Aorta (tissue), 5 donors: ENCODE data around the gene ICE1. TPM values are rescaled to one million over a fixed set of nuclear protein-coding genes. Genes with fewer than 3 reads are reported as not detected.
"Not testable (repeated sequence)": the region's sequence is repeated elsewhere in the genome, so short reads cannot be mapped to it uniquely, and the experiment has no call there.

ENCODE experiments used
- ATAC-seq: fragments of 200-7000 bp; cut with Tn5 transposase; one replicate; pipeline ENCODE4 v1.9.1; 2022; ENCODE audit warnings: moderate library complexity; ENCODE audit not compliant: low FRiP score
- DNase-seq, 2 donors: peaks; one replicate each; pipeline ENCODE4 v3.0.0-alpha.2; 2020
- H3K27ac ChIP-seq, 2 donors: one replicate each; pipeline ENCODE4 v1.5.1; 2013; ENCODE audit warnings: low read length in 2 of 2, mild to moderate bottlenecking in 2 of 2, moderate library complexity in 2 of 2, control low read depth in 1 of 2, inconsistent platforms in 1 of 2, low read depth in 1 of 2
- H3K27me3 ChIP-seq, 2 donors: one replicate each; pipeline ENCODE4 v1.6.1; 2013; ENCODE audit warnings: control low read depth in 1 of 2, low read length in 1 of 2, mild to moderate bottlenecking in 1 of 2, moderate library complexity in 1 of 2; ENCODE audit not compliant: insufficient read depth in 2 of 2, control insufficient read depth in 1 of 2
- H3K36me3 ChIP-seq, 2 donors: one replicate each; pipeline ENCODE4 v1.6.1; 2013; ENCODE audit warnings: control low read depth in 1 of 2, low read length in 1 of 2, mild to moderate bottlenecking in 1 of 2; ENCODE audit not compliant: insufficient read depth in 2 of 2, control insufficient read depth in 1 of 2
- H3K4me1 ChIP-seq, 2 donors: one replicate each; pipeline ENCODE4 v1.6.1; 2013; ENCODE audit warnings: low read length in 2 of 2, control low read depth in 1 of 2, mild to moderate bottlenecking in 1 of 2, moderate library complexity in 1 of 2; ENCODE audit not compliant: insufficient read depth in 2 of 2, control insufficient read depth in 1 of 2
- H3K4me3 ChIP-seq, 2 donors: one replicate each; pipeline ENCODE4 v1.5.1; 2013; ENCODE audit warnings: low read length in 2 of 2, control low read depth in 1 of 2, mild to moderate bottlenecking in 1 of 2
- H3K9me3 ChIP-seq: one replicate; pipeline ENCODE4 v1.6.1; 2013; ENCODE audit warnings: mild to moderate bottlenecking, low read length; ENCODE audit not compliant: control insufficient read depth
- WGBS, 2 donors: extraction: QIAGEN DNeasy Blood & Tissue Kit; methylation state at CpG; one replicate each; pipeline ENCODE4 v1.1.7; 2013; 5-methylcytosine and 5-hydroxymethylcytosine counted together
- intact Hi-C, 2 donors: fragments of 100-400 bp; cut with DNase I; formaldehyde crosslinking; loops; one replicate each; pipeline versions ENCODE4 v1.14.2 to v1.15.0; 2022
- polyA plus RNA-seq, 2 donors: library from polyadenylated mRNA; stranded (reverse); fragments of 200-250 nt; gene quantifications; one replicate each; pipeline ENCODE4 v1.2.3, GENCODE V29; 2013
- total RNA-seq, 2 donors: library from RNA; stranded (reverse); fragmentation: NEBNext Ultra II Directional; extraction: Animal tissue kit (Norgen Biotek cat#: 25700); gene quantifications; one replicate each; pipeline ENCODE4 v1.2.1, GENCODE V29; 2021
- donor health status: healthy with polysubstance abuse.
- donor health status: Bipolar disorder and iron deficiency.
- donor health status: DM: no; HTN: no; CAD: no.
- donor health status: DM: no; HTN: no; CAD: no.
- donor health status: DM: yes; HTN: yes; CAD: no.

ICE1 gene
- total and polyA plus RNA-seq, 4 donors: 3.8 to 35.0 (median 18.4) TPM

DNA sequence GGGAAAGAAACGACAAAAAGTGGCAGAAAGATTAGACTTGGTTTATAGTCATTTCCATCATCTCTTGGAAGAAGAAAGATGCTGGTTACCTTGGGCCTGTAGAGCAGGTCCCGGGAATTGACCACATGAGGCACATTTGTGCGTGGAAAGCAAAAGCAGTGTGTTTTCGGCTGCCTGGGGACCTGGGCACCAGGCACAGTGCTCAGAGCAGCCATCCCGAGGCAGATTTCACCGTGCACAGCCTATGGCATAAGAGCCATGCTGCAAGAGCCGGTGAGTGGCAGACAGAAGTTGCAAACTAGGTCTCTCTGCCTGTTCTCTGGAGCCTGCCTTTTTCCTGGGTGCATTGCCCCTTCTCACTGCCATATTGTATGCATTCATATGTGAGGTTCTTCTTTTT lies 77.0 kb downstream of the ICE1 start:
- no peak overlapping the region for H3K27ac ChIP-seq
- no peaks in the 10 kb centered on the region for H3K36me3 ChIP-seq
- ATAC-seq: no peak
- H3K4me1 ChIP-seq: no peaks in the 10 kb centered on the region
- DNase-seq: no peak
- peaks cover 4% of the 10 kb centered on the region for H3K9me3 ChIP-seq
- H3K4me3 ChIP-seq: no peak overlapping the region
- H3K27me3 ChIP-seq: no peaks in the 10 kb centered on the region
- intact Hi-C loops: loop anchor here (10.0 kb wide), 4 partner anchors 155 to 875 kb away; partner anchors contain the start of gene MED10 (in 1 of the 2)
- WGBS, 2 donors: 93 to 94% methylated on average over 7 of the region's 7 CpGs

DNA sequence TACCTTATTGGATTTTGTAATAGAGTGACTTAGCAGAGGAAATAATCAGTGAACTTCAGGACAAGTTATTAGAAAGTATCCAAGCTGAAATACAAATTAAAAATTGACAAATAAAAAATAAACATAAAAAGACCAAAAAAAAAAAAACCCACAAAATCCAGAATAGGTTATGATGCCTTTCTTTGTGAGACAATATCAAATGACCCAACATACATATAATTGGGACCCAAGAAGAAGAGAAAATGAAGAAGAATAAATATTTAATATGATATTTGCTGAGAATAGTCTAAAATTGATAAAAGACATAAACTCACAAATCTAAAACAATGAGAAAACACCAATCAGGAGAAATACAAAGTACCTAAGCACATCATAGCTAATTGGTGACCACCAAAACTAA lies 81.8 kb downstream of the ICE1 start:
- H3K9me3 ChIP-seq: peaks cover 4% of the 10 kb centered on the region
- H3K27me3 ChIP-seq: no peaks in the 10 kb centered on the region
- H3K4me1 ChIP-seq: no peaks in the 10 kb centered on the region
- no peak overlapping the region for H3K27ac ChIP-seq
- no peaks in the 10 kb centered on the region for H3K36me3 ChIP-seq
- DNase-seq (no peak), ATAC-seq (no peak)
- no peak overlapping the region for H3K4me3 ChIP-seq
- intact Hi-C loops: no loop called here

- H3K27ac ChIP-seq: no peak overlapping the region
- no peaks in the 10 kb centered on the region for H3K4me1 ChIP-seq
- no peaks in the 10 kb centered on the region for H3K36me3 ChIP-seq
- H3K9me3 ChIP-seq: peaks cover 4% of the 10 kb centered on the region
- H3K27me3 ChIP-seq: no peaks in the 10 kb centered on the region
- WGBS, 2 donors: 51 to 57% methylated on average over 3 of the region's 3 CpGs
- DNase-seq (no peak), ATAC-seq (no peak)
- no peak overlapping the region for H3K4me3 ChIP-seq
- intact Hi-C loops: no loop called here
Observed at GRCh38 chr5:5505815-5506214, 83.3 kb downstream of the ICE1 start.

GRCh38 chr5:5508391-5508790 lies 85.9 kb downstream of the ICE1 start:
- WGBS, 2 donors: 88 to 94% methylated on average over 2 of the region's 2 CpGs

DNA sequence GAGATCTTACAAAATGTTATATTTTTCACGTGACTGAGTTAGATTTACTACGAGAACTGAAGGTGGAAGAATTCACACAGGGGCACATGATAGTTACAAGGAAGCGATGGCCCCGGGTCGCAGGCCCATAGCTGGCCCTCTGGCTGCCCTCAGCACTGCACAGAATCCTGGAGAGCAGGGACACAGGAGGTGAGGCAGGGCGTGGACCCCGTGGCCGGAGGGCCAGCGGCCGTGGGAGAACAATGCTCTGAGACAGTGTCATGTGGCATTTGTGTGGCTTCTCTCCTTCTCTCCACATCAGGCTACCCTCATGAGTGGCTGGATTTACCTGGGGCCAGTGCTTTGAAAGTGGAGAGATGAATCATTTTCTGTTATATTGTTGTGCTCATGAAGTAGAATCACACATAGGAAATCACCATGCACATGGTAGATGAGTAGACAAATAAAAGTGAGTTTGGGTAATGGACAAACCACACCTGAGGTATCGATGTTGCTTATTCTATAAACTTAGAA lies 89.5 kb downstream of the ICE1 start:
- H3K4me1 ChIP-seq: no peaks in the 10 kb centered on the region
- whole genome bisulfite sequencing, 2 donors: 88 to 90% methylated on average over 11 of the region's 11 CpGs
- no peaks in the 10 kb centered on the region for H3K27me3 ChIP-seq
- H3K9me3 ChIP-seq: no peaks in the 10 kb centered on the region
- no peaks in the 10 kb centered on the region for H3K36me3 ChIP-seq
- H3K4me3 ChIP-seq: no peak overlapping the region
- ATAC-seq (no peak), DNase-seq (no peak)
- intact Hi-C loops: no loop called here
- no peak overlapping the region for H3K27ac ChIP-seq

More at GRCh38 chr5:5508391-5508790, 85.9 kb downstream of the ICE1 start:
- ATAC-seq: no peak
- DNase-seq: no peak
- Histone ChIP-seq H3K4me3 (no peak overlapping the region), H3K27me3 (no peaks in the 10 kb centered on the region), H3K9me3 (no peaks in the 10 kb centered on the region), H3K36me3 (no peaks in the 10 kb centered on the region), H3K4me1 (no peaks in the 10 kb centered on the region), H3K27ac (no peak overlapping the region)
- intact Hi-C loops: no loop called here

DNA sequence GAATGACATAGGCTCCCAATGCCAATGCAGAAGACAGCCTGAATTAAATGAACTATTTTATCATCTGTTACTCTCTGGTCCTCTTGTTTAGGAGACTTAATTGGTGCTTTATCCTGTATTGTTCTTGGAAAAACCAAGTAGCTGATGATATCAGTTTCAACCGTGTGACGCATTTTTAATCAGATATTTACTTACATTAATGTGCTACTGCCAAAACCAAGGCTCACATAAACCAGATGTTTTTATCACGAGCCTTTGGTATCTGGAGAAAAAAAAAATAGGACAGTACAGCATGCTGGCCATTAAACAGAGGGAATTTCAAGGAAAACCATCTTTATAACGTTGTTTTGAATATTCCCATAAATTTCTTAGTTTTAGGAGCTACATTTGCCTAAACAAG lies 90.1 kb downstream of the ICE1 start:
- DNase-seq (no peak), ATAC-seq (no peak)
- no peak overlapping the region for H3K27ac ChIP-seq
- H3K4me3 ChIP-seq: no peak overlapping the region
- H3K36me3 ChIP-seq: no peaks in the 10 kb centered on the region
- H3K4me1 ChIP-seq: no peaks in the 10 kb centered on the region
- 73 to 74% methylated on average over 4 of the region's 4 CpGs for WGBS, 2 donors
- H3K27me3 ChIP-seq: no peaks in the 10 kb centered on the region
- no peaks in the 10 kb centered on the region for H3K9me3 ChIP-seq
- intact Hi-C loops: no loop called here

GRCh38 chr5:5520622-5521021 lies 98.1 kb downstream of the ICE1 start:
- H3K4me1 ChIP-seq, DNase-seq, H3K9me3 ChIP-seq, H3K27ac ChIP-seq, H3K4me3 ChIP-seq, ATAC-seq, H3K27me3 ChIP-seq, intact Hi-C loops, H3K36me3 ChIP-seq: not testable (repeated sequence)
- 90 to 96% methylated on average over 2 of the region's 4 CpGs for WGBS, 2 donors

DNA sequence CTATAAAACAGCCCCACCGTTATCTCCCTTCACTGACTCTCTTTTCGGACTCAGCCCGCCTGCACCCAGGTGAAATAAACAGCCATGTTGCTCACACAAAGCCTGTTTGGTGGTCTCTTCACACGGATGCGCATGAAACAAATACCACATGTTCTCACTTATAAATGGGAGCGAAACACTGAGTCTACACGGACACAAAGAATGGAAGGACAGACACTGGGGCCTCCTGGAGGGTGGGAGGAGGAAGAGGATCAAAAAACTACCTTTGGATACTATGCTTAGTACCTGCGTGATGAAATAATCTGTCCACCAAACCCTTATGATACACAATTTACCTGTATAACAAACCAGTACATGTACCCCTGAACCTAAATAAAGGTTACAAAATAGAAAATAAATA lies 98.6 kb downstream of the ICE1 start:
- DNase-seq: no peak
- Histone ChIP-seq H3K27ac (no peak overlapping the region), H3K27me3 (no peaks in the 10 kb centered on the region), H3K4me3 (no peak overlapping the region), H3K36me3 (no peaks in the 10 kb centered on the region), H3K9me3 (no peaks in the 10 kb centered on the region), H3K4me1 (no peaks in the 10 kb centered on the region)
- intact Hi-C loops: no loop called here
- 72 to 78% methylated on average over 6 to 7 of the region's 8 CpGs for WGBS, 2 donors
- no peak for ATAC-seq

- intact Hi-C loops: no loop called here
- ATAC-seq: no peak
- Histone ChIP-seq H3K27me3 (no peaks in the 10 kb centered on the region), H3K9me3 (no peaks in the 10 kb centered on the region), H3K36me3 (no peaks in the 10 kb centered on the region), H3K27ac (no peak overlapping the region), H3K4me3 (no peak overlapping the region), H3K4me1 (no peaks in the 10 kb centered on the region)
- 84 to 89% methylated on average over 2 of the region's 2 CpGs for WGBS, 2 donors
- no peak for DNase-seq
Observed at GRCh38 chr5:5521478-5521877, 99.0 kb downstream of the ICE1 start.
